Activated B cell treated with CpG ODN at 0.5 μM for 24 hours (primary cell): ENCODE data around the gene CTNNA2. TPM values are rescaled to one million over a fixed set of nuclear protein-coding genes. Genes with fewer than 3 reads are reported as not detected.

Source experiments
- ATAC-seq: fragments of 200-7000 bp; cut with Tn5 transposase; one replicate; pipeline ENCODE4 v1.10.0; 2021; ENCODE audit warnings: low read depth, mild to moderate bottlenecking, moderate library complexity
- CTCF ChIA-PET: fragments of 350-600 bp; sonication (Branson Sonifier 250); formaldehyde crosslinking; loops from one replicate; lab custom pipeline; 2021; ENCODE audit warnings: antibody characterized with exemption; lab: Charles Lee
- POLR2A ChIA-PET: fragments of 350-600 bp; sonication (Branson Sonifier 250); formaldehyde crosslinking; loops from one replicate; lab custom pipeline; 2021; ENCODE audit warnings: antibody characterized with exemption; lab: Charles Lee
- DNase-seq: peaks from one replicate; pipeline ENCODE4 v3.0.0; 2022
- H3K27ac Mint-ChIP-seq: one replicate; pipeline ENCODE4 v1.8.0; 2020; ENCODE audit warnings: mixed read lengths
- H3K27me3 Mint-ChIP-seq: one replicate; pipeline ENCODE4 v1.8.0; 2021; ENCODE audit warnings: mixed read lengths
- H3K36me3 Mint-ChIP-seq: one replicate; pipeline ENCODE4 v1.8.0; 2021; ENCODE audit warnings: low read depth, mixed read lengths
- H3K4me1 Mint-ChIP-seq: one replicate; pipeline ENCODE4 v1.8.0; 2021; ENCODE audit warnings: mixed read lengths
- H3K4me3 Mint-ChIP-seq: one replicate; pipeline ENCODE4 v1.8.0; 2020; ENCODE audit warnings: mild to moderate bottlenecking, mixed read lengths
- H3K9me3 Mint-ChIP-seq: one replicate; pipeline ENCODE4 v1.8.0; 2020; ENCODE audit warnings: mixed read lengths
- intact Hi-C: fragments of 100-400 bp; cut with micrococcal nuclease; formaldehyde crosslinking; loops from one replicate; pipeline ENCODE4 v1.15.1; 2024
- total RNA-seq: library from RNA; stranded (reverse); gene quantifications from 2 replicates; pipeline ENCODE4 v1.2.3, GENCODE V29; 2022
- TF ChIP-seq, protein P1 (sequence below): fragments of 200-600 bp; IDR thresholded peaks from one replicate; pipeline ENCODE4 v1.8.0; 2022; ENCODE audit warnings: antibody characterized with exemption, mild to moderate bottlenecking

The CTNNA2 gene
- total RNA-seq, 1 donor from 2014 or later = not detected

DNA sequence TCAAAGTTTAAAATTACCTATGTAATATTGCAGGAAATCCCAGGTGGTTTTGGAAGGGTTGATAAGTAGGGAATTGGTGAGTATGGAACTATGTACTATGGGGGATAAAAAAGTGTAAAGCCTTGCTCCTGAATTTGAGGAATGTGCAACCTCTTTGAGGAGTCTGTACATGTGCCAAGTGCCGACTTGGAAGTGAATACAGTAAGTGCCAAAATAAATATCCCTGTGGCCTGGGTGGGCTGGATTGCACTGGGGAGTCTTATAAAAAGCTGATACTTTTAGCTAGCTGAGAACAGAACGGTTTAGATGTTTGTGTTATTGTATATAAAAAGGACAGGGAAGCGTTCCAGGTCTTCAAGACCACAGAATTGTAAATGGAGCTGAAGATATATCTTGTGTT lies 1108.8 kb downstream of the CTNNA2 start:
- H3K4me3 Mint-ChIP-seq = no peak overlapping the region
- H3K27ac Mint-ChIP-seq = no peak overlapping the region
- H3K9me3 Mint-ChIP-seq = peaks cover 6% of the 10 kb centered on the region
- H3K27me3 Mint-ChIP-seq = no peaks in the 10 kb centered on the region
- no peaks in the 10 kb centered on the region for H3K4me1 Mint-ChIP-seq
- CTCF ChIA-PET = no interaction called here
- ATAC-seq (no peak), DNase-seq (no peak)
- H3K36me3 Mint-ChIP-seq = no peaks in the 10 kb centered on the region
- TF ChIP-seq, protein P1, sequence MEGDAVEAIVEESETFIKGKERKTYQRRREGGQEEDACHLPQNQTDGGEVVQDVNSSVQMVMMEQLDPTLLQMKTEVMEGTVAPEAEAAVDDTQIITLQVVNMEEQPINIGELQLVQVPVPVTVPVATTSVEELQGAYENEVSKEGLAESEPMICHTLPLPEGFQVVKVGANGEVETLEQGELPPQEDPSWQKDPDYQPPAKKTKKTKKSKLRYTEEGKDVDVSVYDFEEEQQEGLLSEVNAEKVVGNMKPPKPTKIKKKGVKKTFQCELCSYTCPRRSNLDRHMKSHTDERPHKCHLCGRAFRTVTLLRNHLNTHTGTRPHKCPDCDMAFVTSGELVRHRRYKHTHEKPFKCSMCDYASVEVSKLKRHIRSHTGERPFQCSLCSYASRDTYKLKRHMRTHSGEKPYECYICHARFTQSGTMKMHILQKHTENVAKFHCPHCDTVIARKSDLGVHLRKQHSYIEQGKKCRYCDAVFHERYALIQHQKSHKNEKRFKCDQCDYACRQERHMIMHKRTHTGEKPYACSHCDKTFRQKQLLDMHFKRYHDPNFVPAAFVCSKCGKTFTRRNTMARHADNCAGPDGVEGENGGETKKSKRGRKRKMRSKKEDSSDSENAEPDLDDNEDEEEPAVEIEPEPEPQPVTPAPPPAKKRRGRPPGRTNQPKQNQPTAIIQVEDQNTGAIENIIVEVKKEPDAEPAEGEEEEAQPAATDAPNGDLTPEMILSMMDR = no peak
- POLR2A ChIA-PET = no interaction called here
- intact Hi-C loops = no loop called here

DNA sequence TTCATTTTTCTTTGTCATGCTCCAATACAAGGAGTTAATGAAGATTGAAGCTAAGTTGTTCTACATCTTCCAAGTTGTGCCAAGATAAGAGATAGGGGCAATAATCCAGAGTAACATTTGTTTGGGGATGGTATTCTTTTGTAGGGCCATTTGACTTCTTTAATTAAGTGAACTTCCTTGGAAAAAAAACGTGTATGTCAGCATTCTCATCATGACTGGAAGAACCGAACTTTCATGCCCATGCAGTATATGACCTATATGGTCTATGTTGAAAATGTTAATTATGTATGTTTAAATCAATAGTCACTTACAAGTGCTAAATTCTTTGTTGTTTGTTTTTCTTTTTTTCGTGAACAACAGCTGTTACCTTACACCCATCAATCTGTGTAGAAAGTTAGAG lies 1111.2 kb downstream of the CTNNA2 start:
- CTCF ChIA-PET = no interaction called here
- Mint-ChIP-seq H3K4me1 (no peaks in the 10 kb centered on the region), H3K4me3 (no peak overlapping the region), H3K9me3 (peaks cover 6% of the 10 kb centered on the region), H3K27me3 (no peaks in the 10 kb centered on the region), H3K27ac (no peak overlapping the region), H3K36me3 (no peaks in the 10 kb centered on the region)
- TF ChIP-seq, protein P1 = no peak
- ATAC-seq (no peak), DNase-seq (no peak)
- POLR2A ChIA-PET = no interaction called here
- intact Hi-C loops = no loop called here

DNA sequence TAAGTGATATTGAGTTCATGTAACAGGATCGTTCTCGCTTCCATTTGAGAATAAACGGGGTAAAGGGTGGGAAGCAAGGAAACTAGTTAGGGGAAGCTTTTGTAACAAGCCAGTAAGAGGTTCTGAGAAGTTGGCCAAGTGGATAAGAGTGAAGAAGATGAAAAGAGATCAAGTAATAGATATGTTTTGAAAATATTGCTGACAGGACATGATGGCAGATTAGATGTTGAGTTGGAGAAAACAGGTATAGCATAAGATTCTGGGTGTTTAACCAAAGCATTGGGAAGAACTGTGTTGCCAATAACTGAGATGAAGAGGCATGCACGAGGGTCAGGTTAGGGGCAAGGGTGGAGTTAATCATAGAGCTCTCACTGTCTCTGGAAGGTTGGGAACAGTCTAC lies 1121.7 kb downstream of the CTNNA2 start:
- Mint-ChIP-seq H3K4me3 (no peak overlapping the region), H3K9me3 (peaks cover 9% of the 10 kb centered on the region), H3K4me1 (no peaks in the 10 kb centered on the region), H3K27ac (no peak overlapping the region), H3K27me3 (no peaks in the 10 kb centered on the region), H3K36me3 (no peaks in the 10 kb centered on the region)
- TF ChIP-seq, protein P1 = no peak
- ATAC-seq = no peak
- intact Hi-C loops = no loop called here
- DNase-seq = no peak
- POLR2A ChIA-PET = no interaction called here
- CTCF ChIA-PET = no interaction called here

DNA sequence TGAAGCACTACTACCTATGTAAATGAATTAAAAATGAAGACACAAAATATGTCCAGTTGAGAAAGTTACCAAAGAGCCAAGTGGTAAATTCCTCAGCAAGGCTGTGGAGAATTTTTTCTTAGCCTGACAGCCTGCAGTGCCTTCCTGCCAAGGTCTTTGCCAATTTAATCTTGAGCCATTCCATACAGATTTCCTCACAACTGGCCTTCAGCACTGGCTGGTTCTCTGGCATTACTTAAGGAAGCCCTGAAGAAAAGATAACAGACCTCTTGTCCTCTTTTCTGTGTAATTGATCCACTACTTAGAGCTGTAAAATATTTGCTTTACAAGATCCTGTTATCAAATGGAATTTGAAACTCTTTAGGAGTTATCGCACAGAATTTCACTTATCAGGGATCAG lies 1125.9 kb downstream of the CTNNA2 start:
- no peaks in the 10 kb centered on the region for H3K27me3 Mint-ChIP-seq
- TF ChIP-seq, protein P1 = no peak
- H3K4me3 Mint-ChIP-seq = no peak overlapping the region
- no peak overlapping the region for H3K27ac Mint-ChIP-seq
- ChIA-PET POLR2A (no interaction called here), CTCF (no interaction called here)
- DNase-seq = no peak
- no peak for ATAC-seq
- H3K36me3 Mint-ChIP-seq = no peaks in the 10 kb centered on the region
- intact Hi-C loops = no loop called here
- peaks cover 6% of the 10 kb centered on the region for H3K9me3 Mint-ChIP-seq
- no peaks in the 10 kb centered on the region for H3K4me1 Mint-ChIP-seq

DNA sequence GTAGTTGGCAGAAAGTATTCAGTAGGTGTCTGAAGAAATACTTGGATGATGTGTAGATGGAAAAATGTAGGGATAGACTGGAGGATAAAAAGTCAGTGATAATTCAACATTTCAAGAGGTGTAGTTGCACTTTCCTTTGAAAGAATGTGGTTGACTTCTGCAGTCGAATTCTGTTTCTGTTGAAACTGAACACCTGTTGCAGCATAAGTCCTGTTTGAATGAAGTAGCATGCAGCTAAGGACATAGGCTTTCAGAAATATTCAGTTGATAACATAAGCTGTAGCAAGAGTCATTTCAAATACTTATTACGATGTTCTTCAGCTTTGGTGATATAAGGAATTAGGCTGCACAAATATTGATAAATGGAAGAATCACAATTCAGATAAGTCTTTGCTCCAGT lies 1129.6 kb downstream of the CTNNA2 start:
- Mint-ChIP-seq H3K27me3 (no peaks in the 10 kb centered on the region), H3K4me1 (no peaks in the 10 kb centered on the region), H3K36me3 (no peaks in the 10 kb centered on the region), H3K4me3 (no peak overlapping the region), H3K9me3 (no peaks in the 10 kb centered on the region), H3K27ac (no peak overlapping the region)
- intact Hi-C loops = no loop called here
- ATAC-seq (no peak), DNase-seq (no peak)
- ChIA-PET POLR2A (no interaction called here), CTCF (no interaction called here)
- TF ChIP-seq, protein P1 = no peak
